Pancreas (tissue), 10 donors: ENCODE results near the gene DIAPH1. TPM values are rescaled to one million over a fixed set of nuclear protein-coding genes. Genes with fewer than 3 reads are reported as not detected.

ENCODE experiments used
- ATAC-seq, 4 donors: fragments of 200-7000 bp; cut with Tn5 transposase; one replicate each; pipeline versions ENCODE4 v1.8.0 to v1.9.1; 2020; ENCODE audit warnings: mild to moderate bottlenecking in 4 of 4, moderate library complexity in 4 of 4
- DNase-seq, 6 donors: peaks; one replicate each; pipeline ENCODE4 v3.0.0-alpha.2; 2020
- FAIRE-seq: peaks from 2 replicates; lab custom pipeline; 2012; peaks lifted over from hg19 to GRCh38; lab: Jason Lieb, UNC
- H3K27ac ChIP-seq, 4 donors: fragments of 200-600 bp; sonication (generic); 1 replicate in 3 of 4; 2 replicates in 1 of 4; pipeline versions ENCODE4 v1.5.0 to v1.8.0; 2020
- H3K27me3 ChIP-seq, 4 donors: fragments of 200-600 bp; one replicate each; pipeline ENCODE4 v1.8.0; 2021
- H3K36me3 ChIP-seq, 3 donors: fragments of 200-600 bp; sonication (generic) in 1 of 3; one replicate each; pipeline versions ENCODE4 v1.5.0 to v1.8.0; 2020 to 2021
- H3K4me1 ChIP-seq, 3 donors: fragments of 200-600 bp; one replicate each; pipeline ENCODE4 v1.8.0; 2021
- H3K4me3 ChIP-seq, 4 donors: fragments of 200-600 bp; sonication (generic) in 2 of 4; one replicate each; pipeline versions ENCODE4 v1.5.0 to v1.8.0; 2020 to 2021
- H3K9me3 ChIP-seq, 4 donors: fragments of 200-600 bp; one replicate each; pipeline ENCODE4 v1.8.0; 2021
- WGBS, 2 donors: extraction: QIAGEN DNeasy Blood & Tissue Kit; methylation state at CpG; one replicate each; pipeline ENCODE4 v1.1.7; 2013; 5-methylcytosine and 5-hydroxymethylcytosine counted together
- intact Hi-C, 3 donors: fragments of 100-400 bp; cut with DNase I; formaldehyde crosslinking; loops; one replicate each; pipeline versions ENCODE4 v1.11.1 to v1.14.2; 2022
- polyA plus RNA-seq, 2 donors: library from polyadenylated mRNA; stranded (reverse); fragments of 200-250 nt; gene quantifications; one replicate each; pipeline ENCODE4 v1.2.3, GENCODE V29; 2013
- total RNA-seq, 6 donors: library from RNA; stranded (reverse); fragmentation: NEBNext Ultra II Directional in 4 of 6; extraction: Animal tissue kit (Norgen Biotek cat#: 25700) in 4 of 6; gene quantifications; one replicate each; pipeline versions ENCODE4 v1.2.1 to v1.2.4, GENCODE V29; 2021 to 2023
- TF ChIP-seq, protein P1 (sequence below), 4 donors: fragments of 200-600 bp; sonication (generic) in 3 of 4; IDR thresholded peaks; one replicate each; pipeline versions ENCODE4 v1.5.0 to v1.8.0; 2021; ENCODE audit warnings: antibody characterized with exemption in 4 of 4
- donor health status: healthy with polysubstance abuse.
- donor health status: DM: no; HTN: no; CAD: no; lungs with moderate emphysema.
- donor health status: DM: no; HTN: no; CAD: no.
- donor health status: control.
- donor health status: control.
- donor health status: Bipolar disorder and iron deficiency.
- donor health status: DM: yes; HTN: yes; CAD: no.
- donor health status: DM: no; HTN: no; CAD: no.
- donor health status: DM: no; HTN: no; CAD: no.
- donor health status: DM: yes; HTN: yes; CAD: no.

DIAPH1 gene
- total and polyA plus RNA-seq, 8 donors: 28.9 to 72.7 (median 56.5) TPM

DNA sequence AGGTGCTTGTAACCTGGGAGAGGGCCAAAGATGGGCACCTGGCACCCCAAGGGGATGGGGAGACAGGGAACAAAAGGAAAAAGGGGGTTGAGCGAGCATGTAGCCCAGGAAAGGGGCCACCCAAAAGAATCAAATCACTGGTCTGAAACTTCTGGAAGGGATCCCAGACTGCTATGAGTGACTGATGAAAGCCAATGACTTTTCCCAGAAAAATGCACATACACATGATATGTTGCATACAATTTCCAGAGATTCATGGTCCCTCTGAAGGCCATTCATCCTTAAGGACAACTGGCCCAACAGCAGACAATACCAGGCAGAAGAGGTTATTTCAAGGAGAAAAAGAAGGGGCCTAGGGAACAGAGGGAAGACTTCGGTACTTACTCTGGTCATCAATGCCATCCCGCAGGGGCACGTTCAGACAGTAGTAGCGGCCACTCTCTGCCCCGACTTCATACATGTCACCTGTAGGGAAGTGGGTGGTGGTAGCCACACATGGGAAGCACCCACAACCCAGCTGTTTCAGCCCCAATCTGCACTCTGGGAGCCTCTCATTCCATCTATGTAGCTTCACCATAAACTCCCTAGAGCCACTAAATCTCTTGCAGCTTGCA is 9.5 kb upstream of the DIAPH1 start:
- DNase-seq (no peak), FAIRE-seq (no peak), ATAC-seq (no peak)
- Histone ChIP-seq H3K4me3 (no peak overlapping the region), H3K27me3 (no peaks in the 10 kb centered on the region), H3K27ac (no peak overlapping the region), H3K36me3 (peaks cover 0 to 35% (median 3%) of the 10 kb centered on the region in 3 donors), H3K9me3 (no peaks in the 10 kb centered on the region), H3K4me1 (peaks cover 0 to 5% (median 0%) of the 10 kb centered on the region in 3 donors)
- WGBS, 2 donors: 93 to 95% methylated on average over 6 of the region's 6 CpGs
- TF ChIP-seq, protein P1, sequence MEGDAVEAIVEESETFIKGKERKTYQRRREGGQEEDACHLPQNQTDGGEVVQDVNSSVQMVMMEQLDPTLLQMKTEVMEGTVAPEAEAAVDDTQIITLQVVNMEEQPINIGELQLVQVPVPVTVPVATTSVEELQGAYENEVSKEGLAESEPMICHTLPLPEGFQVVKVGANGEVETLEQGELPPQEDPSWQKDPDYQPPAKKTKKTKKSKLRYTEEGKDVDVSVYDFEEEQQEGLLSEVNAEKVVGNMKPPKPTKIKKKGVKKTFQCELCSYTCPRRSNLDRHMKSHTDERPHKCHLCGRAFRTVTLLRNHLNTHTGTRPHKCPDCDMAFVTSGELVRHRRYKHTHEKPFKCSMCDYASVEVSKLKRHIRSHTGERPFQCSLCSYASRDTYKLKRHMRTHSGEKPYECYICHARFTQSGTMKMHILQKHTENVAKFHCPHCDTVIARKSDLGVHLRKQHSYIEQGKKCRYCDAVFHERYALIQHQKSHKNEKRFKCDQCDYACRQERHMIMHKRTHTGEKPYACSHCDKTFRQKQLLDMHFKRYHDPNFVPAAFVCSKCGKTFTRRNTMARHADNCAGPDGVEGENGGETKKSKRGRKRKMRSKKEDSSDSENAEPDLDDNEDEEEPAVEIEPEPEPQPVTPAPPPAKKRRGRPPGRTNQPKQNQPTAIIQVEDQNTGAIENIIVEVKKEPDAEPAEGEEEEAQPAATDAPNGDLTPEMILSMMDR (IDR thresholded peaks at IDR 0.05): no peak
- intact Hi-C loops: no loop called here

DNA sequence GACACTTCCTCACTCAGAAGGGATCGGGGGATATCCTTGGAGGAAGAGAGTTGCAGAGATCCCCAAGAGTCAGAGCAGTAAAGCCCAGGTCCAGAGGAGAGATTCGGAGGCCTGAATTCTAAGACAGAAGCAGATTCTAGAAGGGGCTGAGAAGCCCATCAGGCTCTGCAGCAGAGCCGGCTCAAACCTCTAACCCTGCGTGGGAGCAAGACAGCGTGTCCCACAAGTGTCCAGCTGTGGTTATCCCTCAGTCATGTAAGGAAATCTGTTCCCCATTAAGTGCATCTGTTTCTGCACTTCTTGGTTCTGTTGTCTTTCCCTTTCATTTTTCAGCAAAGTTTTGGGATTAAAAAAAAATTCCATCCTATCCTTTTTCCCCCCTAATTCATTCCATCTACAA is 4.8 kb upstream of the DIAPH1 start:
- FAIRE-seq (no peak), ATAC-seq (no peak), DNase-seq (no peak)
- H3K9me3 ChIP-seq: no peaks in the 10 kb centered on the region
- no peak overlapping the region for H3K4me3 ChIP-seq
- TF ChIP-seq, protein P1 (IDR thresholded peaks at IDR 0.05): no peak
- H3K4me1 ChIP-seq: peaks cover 0 to 3% (median 3%) of the 10 kb centered on the region in 3 donors
- H3K36me3 ChIP-seq: peaks cover 0 to 50% (median 7%) of the 10 kb centered on the region in 3 donors
- H3K27ac ChIP-seq: no peak overlapping the region
- intact Hi-C loops: loop anchor here in 1 of 3 donors (5.0 kb wide), 1 partner anchor 36 kb away; no protein-coding TSS in a partner anchor
- H3K27me3 ChIP-seq: no peaks in the 10 kb centered on the region
- WGBS, 2 donors: 80 to 85% methylated on average over 5 of the region's 5 CpGs

- no peaks in the 10 kb centered on the region for H3K9me3 ChIP-seq
- no peak for FAIRE-seq
- ATAC-seq: no peak
- TF ChIP-seq, protein P1 (IDR thresholded peaks at IDR 0.05): no peak
- no peak overlapping the region for H3K27ac ChIP-seq
- H3K36me3 ChIP-seq: peaks cover 0 to 48% (median 7%) of the 10 kb centered on the region in 3 donors
- DNase-seq: no peak
- H3K27me3 ChIP-seq: no peaks in the 10 kb centered on the region
- intact Hi-C loops: loop anchor here in 1 of 3 donors (5.0 kb wide), 1 partner anchor 36 kb away; no protein-coding TSS in a partner anchor
- peaks cover 0 to 3% (median 3%) of the 10 kb centered on the region in 3 donors for H3K4me1 ChIP-seq
- H3K4me3 ChIP-seq: no peak overlapping the region
These were observed 4.4 kb upstream of the DIAPH1 start for GRCh38 chr5:141623186-141623585.

- Histone ChIP-seq H3K9me3 (no peaks in the 10 kb centered on the region), H3K27me3 (no peaks in the 10 kb centered on the region)
- FAIRE-seq: no peak
These were observed 583 bp downstream of the DIAPH1 start for GRCh38 chr5:141618030-141618803.

More at GRCh38 chr5:141618030-141618803, 583 bp downstream of the DIAPH1 start:
- TF ChIP-seq, protein P1 (IDR thresholded peaks at IDR 0.05): no peak
- H3K4me3 ChIP-seq: peak overlapping the region; percentile 62 to 99 (median 86)
- H3K27ac ChIP-seq: peak overlapping the region; percentile 93 to 99 (median 98)
- DNase-seq: peak; percentile 81 to 96 (median 92)
- peak; percentile 68 to 79 (median 74) for ATAC-seq
- 1% methylated on average over 22 to 36 of the region's 36 CpGs for WGBS, 2 donors
- intact Hi-C loops: no loop called here
- peaks cover 0 to 20% (median 7%) of the 10 kb centered on the region in 3 donors for H3K36me3 ChIP-seq
- H3K4me1 ChIP-seq: peaks cover 13 to 35% (median 14%) of the 10 kb centered on the region in 3 donors
